GM10266 (cell line): ENCODE measurements around the gene GMCL1.

Experiments used
- DNase-seq: peaks from one replicate; pipeline ENCODE4 v3.0.0; 2012; ENCODE audit errors: extremely low spot score
- TF ChIP-seq, protein P1 (sequence below): IDR thresholded peaks from 2 replicates; pipeline ENCODE4 v1.5.1; 2012; ENCODE audit warnings: mild to moderate bottlenecking, low read depth; ENCODE audit not compliant: control insufficient read depth, insufficient read depth; ENCODE audit errors: missing control alignments

The GMCL1 gene

GRCh38 chr2:69810550-69810949 lies 18.9 kb upstream of the GMCL1 start:
- TF ChIP-seq, protein P1, sequence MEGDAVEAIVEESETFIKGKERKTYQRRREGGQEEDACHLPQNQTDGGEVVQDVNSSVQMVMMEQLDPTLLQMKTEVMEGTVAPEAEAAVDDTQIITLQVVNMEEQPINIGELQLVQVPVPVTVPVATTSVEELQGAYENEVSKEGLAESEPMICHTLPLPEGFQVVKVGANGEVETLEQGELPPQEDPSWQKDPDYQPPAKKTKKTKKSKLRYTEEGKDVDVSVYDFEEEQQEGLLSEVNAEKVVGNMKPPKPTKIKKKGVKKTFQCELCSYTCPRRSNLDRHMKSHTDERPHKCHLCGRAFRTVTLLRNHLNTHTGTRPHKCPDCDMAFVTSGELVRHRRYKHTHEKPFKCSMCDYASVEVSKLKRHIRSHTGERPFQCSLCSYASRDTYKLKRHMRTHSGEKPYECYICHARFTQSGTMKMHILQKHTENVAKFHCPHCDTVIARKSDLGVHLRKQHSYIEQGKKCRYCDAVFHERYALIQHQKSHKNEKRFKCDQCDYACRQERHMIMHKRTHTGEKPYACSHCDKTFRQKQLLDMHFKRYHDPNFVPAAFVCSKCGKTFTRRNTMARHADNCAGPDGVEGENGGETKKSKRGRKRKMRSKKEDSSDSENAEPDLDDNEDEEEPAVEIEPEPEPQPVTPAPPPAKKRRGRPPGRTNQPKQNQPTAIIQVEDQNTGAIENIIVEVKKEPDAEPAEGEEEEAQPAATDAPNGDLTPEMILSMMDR, result no peak
- DNase-seq, result no peak

- TF ChIP-seq, protein P1, result no peak
- no peak for DNase-seq
These were observed 18.4 kb upstream of the GMCL1 start for GRCh38 chr2:69811018-69811417.

GRCh38 chr2:69811591-69811990 lies 17.9 kb upstream of the GMCL1 start:
- TF ChIP-seq, protein P1, result no peak

DNA sequence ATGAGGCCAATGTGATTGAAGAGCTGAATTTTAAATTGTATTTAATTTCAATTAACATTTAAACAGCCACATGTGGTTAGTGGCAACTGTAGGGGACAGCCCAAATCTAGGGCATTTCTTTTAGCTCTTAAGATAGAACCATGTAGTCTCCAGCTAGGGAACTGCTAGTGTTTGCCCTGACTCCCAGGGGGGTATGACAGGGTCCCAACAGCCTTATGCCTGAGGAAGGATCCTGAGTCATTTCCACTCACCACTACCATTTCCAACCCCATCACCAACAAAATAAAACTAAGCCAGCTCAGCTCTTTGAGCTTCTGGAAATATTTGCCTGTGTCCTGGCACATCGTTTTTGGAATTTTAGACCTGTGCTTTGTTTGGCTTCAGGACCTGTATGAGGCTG lies 13.7 kb upstream of the GMCL1 start:
- DNase-seq, result no peak
- TF ChIP-seq, protein P1, result no peak

More at GRCh38 chr2:69811591-69811990, 17.9 kb upstream of the GMCL1 start:
- DNase-seq, result no peak

DNA sequence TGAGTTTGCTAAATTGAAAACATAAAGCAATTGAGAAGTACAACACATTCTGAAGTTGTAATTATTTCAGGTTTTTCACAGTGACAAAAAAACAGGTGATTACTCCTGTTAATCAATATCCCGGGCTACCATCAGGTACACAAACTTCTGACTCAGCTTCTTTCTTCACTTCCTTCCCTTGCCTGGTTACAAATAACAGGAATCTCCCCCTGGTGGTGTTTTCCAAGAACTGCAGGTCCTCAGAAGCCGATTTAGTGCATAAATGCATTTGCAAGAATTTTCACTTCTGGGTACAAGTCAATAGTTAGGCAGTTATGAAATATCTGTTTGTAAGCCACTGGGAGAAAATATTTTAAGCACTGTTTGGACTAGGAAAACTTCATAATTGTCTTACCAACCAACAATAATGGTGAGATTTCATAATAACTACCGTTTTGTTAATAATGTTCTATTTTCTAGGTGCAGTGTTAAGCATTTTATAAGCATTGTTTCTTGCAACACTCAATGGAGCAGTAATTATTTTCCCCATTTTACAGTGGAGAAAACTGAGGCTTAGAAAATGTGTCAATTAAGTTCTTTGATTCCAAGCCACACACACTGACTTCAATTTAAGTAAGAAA lies 12.4 kb upstream of the GMCL1 start:
- DNase-seq, result peak; percentile 45
- TF ChIP-seq, protein P1, result peak; percentile 80

- DNase-seq, result no peak
- TF ChIP-seq, protein P1, result no peak
These were observed 11.5 kb upstream of the GMCL1 start for GRCh38 chr2:69817729-69818501.

GRCh38 chr2:69827796-69828540 lies 1.5 kb upstream of the GMCL1 start:
- no peak for DNase-seq
- TF ChIP-seq, protein P1, result no peak
